Measurements from ENCODE around the gene RAD18.

DNA sequence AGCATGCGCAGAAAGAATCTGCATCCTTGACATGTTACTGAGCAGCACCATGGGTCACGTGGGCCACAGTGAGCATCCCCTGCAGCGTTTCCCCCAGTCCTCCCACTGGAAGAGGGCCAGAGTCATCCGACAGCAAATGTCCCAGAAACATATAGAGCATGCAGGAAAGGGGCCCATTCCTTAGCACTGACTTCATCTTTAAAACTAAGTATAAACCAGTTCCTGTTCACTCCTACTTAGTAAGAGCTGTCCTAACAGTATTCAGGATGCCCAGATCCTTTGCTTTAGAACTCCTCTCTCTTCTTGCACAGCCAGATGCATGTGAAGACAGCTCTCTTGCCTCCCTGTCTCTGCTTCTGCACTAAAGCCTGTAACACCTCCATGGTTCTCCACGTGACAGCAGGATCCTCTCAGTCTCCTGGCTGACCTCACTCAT, 114.6 kb downstream of the RAD18 start:
- TF ChIP-seq, protein P1, sequence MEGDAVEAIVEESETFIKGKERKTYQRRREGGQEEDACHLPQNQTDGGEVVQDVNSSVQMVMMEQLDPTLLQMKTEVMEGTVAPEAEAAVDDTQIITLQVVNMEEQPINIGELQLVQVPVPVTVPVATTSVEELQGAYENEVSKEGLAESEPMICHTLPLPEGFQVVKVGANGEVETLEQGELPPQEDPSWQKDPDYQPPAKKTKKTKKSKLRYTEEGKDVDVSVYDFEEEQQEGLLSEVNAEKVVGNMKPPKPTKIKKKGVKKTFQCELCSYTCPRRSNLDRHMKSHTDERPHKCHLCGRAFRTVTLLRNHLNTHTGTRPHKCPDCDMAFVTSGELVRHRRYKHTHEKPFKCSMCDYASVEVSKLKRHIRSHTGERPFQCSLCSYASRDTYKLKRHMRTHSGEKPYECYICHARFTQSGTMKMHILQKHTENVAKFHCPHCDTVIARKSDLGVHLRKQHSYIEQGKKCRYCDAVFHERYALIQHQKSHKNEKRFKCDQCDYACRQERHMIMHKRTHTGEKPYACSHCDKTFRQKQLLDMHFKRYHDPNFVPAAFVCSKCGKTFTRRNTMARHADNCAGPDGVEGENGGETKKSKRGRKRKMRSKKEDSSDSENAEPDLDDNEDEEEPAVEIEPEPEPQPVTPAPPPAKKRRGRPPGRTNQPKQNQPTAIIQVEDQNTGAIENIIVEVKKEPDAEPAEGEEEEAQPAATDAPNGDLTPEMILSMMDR (IDR thresholded peaks at IDR 0.05), result no peak
- no peak for TF ChIP-seq POLR2A (IDR thresholded peaks at IDR 0.05)
